Measurements from ENCODE around the gene BCL2A1. TPM values are rescaled to one million over a fixed set of nuclear protein-coding genes. Genes with fewer than 3 reads are reported as not detected.

BCL2A1 gene
- total and polyA plus RNA-seq, 12 donors: 0.30 to 11.1 (median 0.67) TPM; not detected in 2

DNA sequence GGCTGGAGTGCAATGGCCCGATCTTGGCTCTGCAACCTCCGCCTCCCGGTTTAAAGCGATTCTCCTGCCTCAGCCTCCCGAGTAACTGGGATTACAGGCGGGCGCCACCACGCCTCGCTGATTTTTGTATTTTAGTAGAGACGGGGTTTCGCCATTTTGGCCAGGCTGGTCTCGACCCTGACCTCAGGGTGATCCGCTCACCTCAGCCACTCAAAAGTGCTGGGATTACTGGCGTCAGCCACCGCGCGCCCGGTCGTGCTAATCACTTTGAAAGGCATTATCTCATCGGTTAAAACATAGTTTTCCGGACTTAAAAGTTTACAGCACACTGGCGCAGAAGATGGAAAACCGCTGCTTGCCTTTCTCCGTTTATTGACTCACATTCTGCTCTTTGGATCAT lies 46.6 kb downstream of the BCL2A1 start:
- H3K36me3 ChIP-seq: peaks cover 0 to 22% (median 0%) of the 10 kb centered on the region in 9 donors
- no peak for DNase-seq
- WGBS, 2 donors: 94% methylated on average over 24 of the region's 24 CpGs
- H3K27me3 ChIP-seq: no peaks in the 10 kb centered on the region
- peak overlapping the region in 9 of 10 donors; percentile 85 to 98 (median 95) for H3K27ac ChIP-seq
- peaks cover 0 to 16% (median 9%) of the 10 kb centered on the region in 9 donors for H3K4me1 ChIP-seq
- intact Hi-C loops (cut with DNase I): loop anchor here in 3 of 10 donors (5.0 kb wide), 2 partner anchors 133 to 148 kb away; partner anchors contain the start of gene ZFAND6 (in 2 of the 3)
- no peak for ATAC-seq
- H3K4me3 ChIP-seq: peak overlapping the region; percentile 66 to 99 (median 87)
- H3K9me3 ChIP-seq: peaks cover 0 to 30% (median 23%) of the 10 kb centered on the region in 11 donors
- TF ChIP-seq, protein P1, sequence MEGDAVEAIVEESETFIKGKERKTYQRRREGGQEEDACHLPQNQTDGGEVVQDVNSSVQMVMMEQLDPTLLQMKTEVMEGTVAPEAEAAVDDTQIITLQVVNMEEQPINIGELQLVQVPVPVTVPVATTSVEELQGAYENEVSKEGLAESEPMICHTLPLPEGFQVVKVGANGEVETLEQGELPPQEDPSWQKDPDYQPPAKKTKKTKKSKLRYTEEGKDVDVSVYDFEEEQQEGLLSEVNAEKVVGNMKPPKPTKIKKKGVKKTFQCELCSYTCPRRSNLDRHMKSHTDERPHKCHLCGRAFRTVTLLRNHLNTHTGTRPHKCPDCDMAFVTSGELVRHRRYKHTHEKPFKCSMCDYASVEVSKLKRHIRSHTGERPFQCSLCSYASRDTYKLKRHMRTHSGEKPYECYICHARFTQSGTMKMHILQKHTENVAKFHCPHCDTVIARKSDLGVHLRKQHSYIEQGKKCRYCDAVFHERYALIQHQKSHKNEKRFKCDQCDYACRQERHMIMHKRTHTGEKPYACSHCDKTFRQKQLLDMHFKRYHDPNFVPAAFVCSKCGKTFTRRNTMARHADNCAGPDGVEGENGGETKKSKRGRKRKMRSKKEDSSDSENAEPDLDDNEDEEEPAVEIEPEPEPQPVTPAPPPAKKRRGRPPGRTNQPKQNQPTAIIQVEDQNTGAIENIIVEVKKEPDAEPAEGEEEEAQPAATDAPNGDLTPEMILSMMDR (IDR thresholded peaks at IDR 0.05): no peak

DNA sequence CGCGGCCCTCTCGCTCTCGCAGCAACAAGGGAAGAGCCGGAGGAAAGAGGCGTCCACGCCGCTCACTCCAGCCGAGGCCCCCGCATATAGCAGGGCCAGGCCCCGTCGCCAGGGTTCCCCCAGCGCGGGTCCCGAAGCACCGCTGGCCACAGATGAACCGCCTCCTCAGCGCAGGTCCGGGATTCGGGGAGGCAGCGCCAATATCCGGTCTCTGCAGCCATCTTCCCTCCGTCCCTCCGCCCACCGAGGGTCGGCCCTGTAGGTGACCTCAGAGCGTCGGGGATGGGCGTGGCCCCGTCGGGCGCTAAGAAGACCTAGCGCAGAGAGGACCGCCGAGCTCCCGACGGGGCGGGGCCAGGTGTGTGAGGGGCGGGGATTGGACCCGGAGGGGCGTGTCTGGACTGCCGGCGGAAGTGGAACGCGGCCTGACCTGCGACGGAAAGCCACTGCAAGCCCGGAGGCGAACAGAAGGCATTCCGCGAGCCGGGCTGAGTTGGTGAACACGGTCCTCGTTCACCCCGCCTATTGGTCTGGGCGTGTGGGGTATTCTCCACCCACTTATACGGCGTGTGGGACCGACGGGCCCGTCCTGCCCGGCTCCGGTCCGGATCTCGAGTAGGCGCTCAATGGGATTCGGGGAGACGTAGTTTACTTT lies 47.4 kb downstream of the BCL2A1 start:
- H3K4me1 ChIP-seq: peaks cover 0 to 16% (median 9%) of the 10 kb centered on the region in 9 donors
- peak; percentile 92 to 94 for DNase-seq
- TF ChIP-seq, protein P1 (IDR thresholded peaks at IDR 0.05): no peak
- H3K27me3 ChIP-seq: no peaks in the 10 kb centered on the region
- peak overlapping the region; percentile 50 to 98 (median 94) for H3K27ac ChIP-seq
- WGBS, 2 donors: 0 to 1% methylated on average over 64 to 68 of the region's 68 CpGs
- peak overlapping the region; percentile 66 to 99 (median 87) for H3K4me3 ChIP-seq
- H3K9me3 ChIP-seq: peaks cover 0 to 38% (median 29%) of the 10 kb centered on the region in 11 donors
- intact Hi-C loops (cut with DNase I): loop anchor here in 4 of 10 donors (1.0 to 5.0 kb wide), 5 partner anchors 26 to 149 kb away; partner anchors contain the start of genes MTHFS (in 3 of the 4) and ZFAND6 (in 2 of the 4)
- peaks cover 0 to 28% (median 0%) of the 10 kb centered on the region in 9 donors for H3K36me3 ChIP-seq
- peak; percentile 98 to 100 (median 99) for ATAC-seq

DNA sequence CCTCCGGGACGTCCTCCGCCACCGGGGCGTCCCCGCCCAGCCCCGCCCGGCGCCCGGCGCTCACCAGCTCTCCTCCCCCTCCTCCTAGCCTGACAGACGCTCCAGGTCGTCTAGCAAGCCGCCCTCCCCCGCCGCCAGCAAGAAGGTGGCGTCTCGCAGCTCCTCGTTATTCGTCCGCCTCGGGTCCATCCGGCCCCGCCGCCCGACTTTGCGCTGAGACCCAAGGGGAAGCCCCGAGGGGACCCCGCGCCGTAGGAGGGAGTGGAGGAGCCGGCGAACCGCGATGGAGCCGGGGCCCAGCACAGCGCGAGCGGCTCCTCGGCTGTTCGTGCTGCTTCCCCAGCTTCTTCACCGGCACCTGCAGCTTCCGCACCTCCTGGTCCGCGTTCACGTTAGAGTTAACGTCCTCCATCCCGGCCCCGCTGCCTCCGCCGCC lies 47.9 kb downstream of the BCL2A1 start:
- Histone ChIP-seq H3K4me1 (peaks cover 0 to 16% (median 9%) of the 10 kb centered on the region in 9 donors), H3K4me3 (peak overlapping the region; percentile 66 to 99 (median 87)), H3K36me3 (peaks cover 0 to 29% (median 0%) of the 10 kb centered on the region in 9 donors), H3K27me3 (no peaks in the 10 kb centered on the region), H3K27ac (peak overlapping the region; percentile 50 to 98 (median 94)), H3K9me3 (peaks cover 0 to 43% (median 31%) of the 10 kb centered on the region in 11 donors)
- intact Hi-C loops (cut with DNase I): loop anchor here in 4 of 10 donors (1.0 to 5.0 kb wide), 5 partner anchors 26 to 149 kb away; partner anchors contain the start of genes MTHFS (in 3 of the 4) and ZFAND6 (in 2 of the 4)
- peak; percentile 60 to 70 for DNase-seq
- peak; percentile 74 to 92 (median 83) for ATAC-seq
- WGBS, 2 donors: 1% methylated on average over 42 to 51 of the region's 51 CpGs
- TF ChIP-seq, protein P1 (IDR thresholded peaks at IDR 0.05): no peak

DNA sequence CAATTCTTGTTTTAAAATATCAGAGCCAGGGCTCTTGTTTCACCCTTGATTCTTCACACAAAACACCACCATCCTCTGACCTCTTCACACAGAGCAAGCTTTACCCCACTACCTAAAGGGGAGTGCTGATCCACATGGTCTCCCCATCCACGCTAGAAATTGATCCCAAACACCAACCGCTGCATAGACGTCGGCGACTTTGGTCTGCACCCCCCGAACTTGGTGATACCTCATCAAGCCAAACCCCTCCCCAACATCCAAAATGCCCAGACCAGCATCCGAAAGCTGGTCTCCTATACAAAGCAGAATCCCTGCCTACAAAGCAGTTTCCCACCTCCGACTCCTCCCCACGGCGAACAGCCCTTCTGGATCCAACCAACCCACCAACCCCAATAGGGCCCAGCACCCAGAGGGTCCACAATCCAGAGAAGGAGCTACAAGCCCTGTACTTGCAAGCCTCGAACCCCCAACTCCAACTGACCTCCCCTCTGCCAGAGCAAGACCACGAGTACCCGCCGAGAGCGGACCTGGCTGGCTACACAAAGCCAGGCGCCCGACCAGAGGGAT lies 48.4 kb downstream of the BCL2A1 start:
- Histone ChIP-seq H3K4me1 (peaks cover 0 to 16% (median 9%) of the 10 kb centered on the region in 9 donors), H3K27ac (peak overlapping the region; percentile 50 to 98 (median 94)), H3K4me3 (peak overlapping the region; percentile 66 to 99 (median 87)), H3K9me3 (peaks cover 0 to 48% (median 36%) of the 10 kb centered on the region in 11 donors), H3K36me3 (peaks cover 0 to 34% (median 0%) of the 10 kb centered on the region in 9 donors), H3K27me3 (no peaks in the 10 kb centered on the region)
- TF ChIP-seq, protein P1 (IDR thresholded peaks at IDR 0.05): no peak
- ATAC-seq (no peak), DNase-seq (no peak)
- WGBS, 2 donors: 24 to 25% methylated on average over 17 of the region's 17 CpGs
- intact Hi-C loops (cut with DNase I): loop anchor here in 4 of 10 donors (1.0 to 5.0 kb wide), 5 partner anchors 25 to 150 kb away; partner anchors contain the start of genes MTHFS (in 3 of the 4) and ZFAND6 (in 2 of the 4)

Data from heart right ventricle (tissue), 16 donors.